SK-N-MC (cell line): ENCODE data around the gene CD79B.
"Not testable (repeated sequence)": the region's sequence is repeated elsewhere in the genome, so short reads cannot be mapped to it uniquely, and the experiment has no call there.

Experiments used
- DNase-seq: peaks from one replicate; pipeline ENCODE4 v3.0.0-alpha.2; 2011; ENCODE audit warnings: low read depth, low spot score
- H3K27ac ChIP-seq: fragments of 200-600 bp; sonication (generic); 2 replicates; pipeline ENCODE4 v1.5.1; 2016; ENCODE audit warnings: mixed run types
- H3K36me3 ChIP-seq: fragments of 200-600 bp; sonication (generic); 2 replicates; pipeline ENCODE4 v1.6.1; 2017; ENCODE audit warnings: antibody characterized with exemption, low read length, mixed read lengths; ENCODE audit not compliant: insufficient read depth
- H3K4me3 ChIP-seq: fragments of 200-600 bp; sonication (generic); 2 replicates; pipeline ENCODE4 v1.5.1; 2016
- H3K9ac ChIP-seq: fragments of 200-600 bp; sonication (generic); 2 replicates; pipeline ENCODE4 v1.8.0; 2017; ENCODE audit warnings: mixed run types, mixed read lengths; ENCODE audit not compliant: insufficient read length
- H3K9me3 ChIP-seq: fragments of 200-600 bp; sonication (generic); 2 replicates; pipeline ENCODE4 v1.6.1; 2017; ENCODE audit warnings: low read depth, mild to moderate bottlenecking, antibody characterized with exemption, low read length, moderate library complexity, mixed read lengths
- EZH2 ChIP-seq: fragments of 200-600 bp; sonication (generic); IDR thresholded peaks from one replicate; pipeline ENCODE4 v1.6.1; 2017; ENCODE audit warnings: antibody characterized with exemption
- FOXP2 ChIP-seq: optimal IDR thresholded peaks from 2 replicates; pipeline ENCODE3; 2011; ENCODE audit warnings: mild to moderate bottlenecking, moderate library complexity; ENCODE audit not compliant: insufficient read depth; ENCODE audit errors: extremely low read length, control extremely low read depth
- POLR2AphosphoS5 ChIP-seq: IDR thresholded peaks from 2 replicates; pipeline ENCODE4 v1.6.1; 2012; ENCODE audit warnings: mild to moderate bottlenecking, low read depth, low read length, borderline replicate concordance

The CD79B gene

DNA sequence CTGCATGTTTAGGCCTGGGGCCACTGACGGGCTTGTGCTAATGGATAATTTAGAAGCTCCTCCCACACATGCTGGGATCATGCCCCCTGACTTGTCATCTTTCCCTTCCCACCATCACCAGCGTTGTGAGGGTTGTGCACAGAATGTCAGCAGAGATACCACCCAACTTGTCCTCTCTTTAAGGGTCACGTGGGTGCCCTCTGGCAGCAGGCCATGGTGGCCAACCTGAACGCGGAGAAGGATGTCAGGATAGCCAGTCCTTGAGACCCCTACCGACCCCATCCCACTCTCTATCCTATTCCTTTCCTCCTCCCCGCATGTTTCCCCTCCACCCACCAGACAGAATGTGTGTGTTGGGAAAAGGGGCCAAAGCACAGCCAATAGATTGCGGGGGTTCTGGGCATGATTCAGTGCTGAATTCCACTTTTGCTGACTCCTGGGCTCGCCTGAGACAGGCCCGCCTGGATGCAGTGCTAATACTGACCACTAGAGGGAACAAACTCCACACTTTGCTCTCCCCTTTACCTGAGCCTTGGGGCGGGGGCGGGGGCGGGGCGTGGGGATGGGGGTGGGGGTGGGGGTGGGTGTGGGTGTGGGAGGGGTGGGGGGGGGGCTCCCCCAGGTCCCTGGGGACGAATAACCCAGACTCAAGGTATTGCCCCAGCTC lies 50.1 kb downstream of the CD79B start, which contains the start of gene GH2:
Gene GH2, minus strand, starts transcription at position 10 of the 667 bp plus-strand sequence. CDS start 143 bp downstream, outside the sequence.
- Histone ChIP-seq H3K36me3 (no peaks in the 10 kb centered on the region), H3K9ac (no peak within 1 kb of the TSS), H3K27ac (no peak within 1 kb of the TSS), H3K9me3 (no peaks in the 10 kb centered on the region), H3K4me3 (no peak within 1 kb of the TSS)
- no peak for TF ChIP-seq EZH2
- TF ChIP-seq POLR2AphosphoS5 = no peak
- no peak for TF ChIP-seq FOXP2
- DNase-seq = no peak

DNA sequence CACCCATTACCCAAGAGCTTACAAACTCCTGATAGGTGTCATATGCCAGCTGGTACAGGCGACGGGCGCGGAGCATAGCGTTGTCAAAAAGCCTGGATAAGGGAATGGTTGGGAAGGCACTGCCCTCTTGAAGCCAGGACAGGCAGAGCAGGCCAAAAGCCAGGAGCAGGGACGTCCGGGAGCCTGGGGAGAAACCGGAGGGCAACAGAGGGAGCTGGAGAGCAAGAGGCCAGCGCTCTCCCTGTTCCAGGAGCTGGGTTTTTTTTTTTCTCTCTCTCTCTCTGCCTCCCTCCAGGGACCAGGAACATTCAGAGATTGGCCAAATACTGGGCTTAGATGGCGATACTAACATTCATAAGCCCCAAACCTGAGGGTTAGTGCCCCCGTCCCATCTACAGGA lies 50.8 kb downstream of the CD79B start:
- not testable (repeated sequence) for H3K27ac ChIP-seq, H3K36me3 ChIP-seq, H3K9me3 ChIP-seq, H3K9ac ChIP-seq, DNase-seq, H3K4me3 ChIP-seq

DNA sequence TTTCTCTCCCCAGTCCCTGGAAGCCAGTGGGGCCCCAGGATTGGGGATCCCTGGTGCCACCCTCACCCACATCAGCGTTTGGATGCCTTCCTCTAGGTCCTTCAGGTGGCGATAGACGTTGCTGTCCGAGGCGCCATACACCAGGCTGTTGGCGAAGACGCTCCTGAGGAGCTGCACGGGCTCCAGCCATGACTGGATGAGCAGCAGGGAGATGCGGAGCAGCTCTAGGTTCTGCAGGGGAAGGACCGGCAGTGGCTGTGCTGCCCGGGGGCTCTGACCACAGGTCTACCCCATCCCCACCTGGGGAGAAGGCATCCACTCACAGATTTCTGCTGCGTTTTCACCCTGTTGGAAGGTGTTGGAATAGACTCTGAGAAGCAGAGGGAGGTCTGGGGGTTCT lies 51.4 kb downstream of the CD79B start:
- Histone ChIP-seq H3K27ac (no peak overlapping the region), H3K9me3 (no peaks in the 10 kb centered on the region), H3K36me3 (no peaks in the 10 kb centered on the region), H3K4me3 (no peak overlapping the region), H3K9ac (no peak overlapping the region)
- TF ChIP-seq EZH2 (no peak), POLR2AphosphoS5 (no peak), FOXP2 (no peak)
- no peak for DNase-seq
